IMR-90 (cell line): Measurements from ENCODE around the gene IQGAP2. TPM values are rescaled to one million over a fixed set of nuclear protein-coding genes. Genes with fewer than 3 reads are reported as not detected.

Experiments
- ATAC-seq: fragments of 200-7000 bp; cut with Tn5 transposase; 2 replicates; pipeline ENCODE4 v1.9.1; 2020; ENCODE audit warnings: low read depth, mild to moderate bottlenecking, moderate library complexity
- BruUV-seq: library from RNA; stranded (reverse); fragments of 400-500 nt; replicated peaks from 2 replicates; lab custom pipeline; 2021; lab: Mats Ljungman, UMichigan
- CTCF ChIA-PET: fragments of 300-600 bp; formaldehyde crosslinking; extraction: SDS; loops from one replicate; lab custom pipeline; 2021; ENCODE audit warnings: antibody characterized with exemption; lab: Yijun Ruan, JAX
- POLR2A ChIA-PET: fragments of 300-600 bp; sonication (Branson Sonifier 250); formaldehyde crosslinking; loops from one replicate; lab custom pipeline; 2022; ENCODE audit warnings: antibody characterized with exemption; ENCODE audit not compliant: unreplicated experiment; lab: Charles Lee
- DNase-seq: peaks from one replicate; pipeline ENCODE4 v3.0.0; 2013
- H2AFZ ChIP-seq: replicated peaks from 2 replicates; pipeline ENCODE3; 2013; ENCODE audit warnings: low read length, mild to moderate bottlenecking; ENCODE audit not compliant: poor library complexity
- H2AK5ac ChIP-seq: 2 replicates; pipeline ENCODE4 v1.6.1; 2013; ENCODE audit warnings: low read depth, low read length, inconsistent platforms
- H2AK9ac ChIP-seq: replicated peaks from 2 replicates; pipeline ENCODE3; 2013; ENCODE audit warnings: mild to moderate bottlenecking, low read depth, low read length, moderate library complexity; ENCODE audit not compliant: poor library complexity
- H2BK120ac ChIP-seq: 2 replicates; pipeline ENCODE4 v1.6.1; 2013; ENCODE audit warnings: low read depth, low read length, inconsistent platforms
- H2BK15ac ChIP-seq: 3 replicates; pipeline ENCODE4 v1.6.1; 2013; ENCODE audit warnings: low read depth, low read length, inconsistent platforms
- H2BK20ac ChIP-seq: 2 replicates; pipeline ENCODE4 v1.6.1; 2013; ENCODE audit warnings: low read depth, mild to moderate bottlenecking, inconsistent platforms, low read length, moderate library complexity
- H2BK5ac ChIP-seq: 2 replicates; pipeline ENCODE4 v1.6.1; 2013; ENCODE audit warnings: mild to moderate bottlenecking, low read depth, low read length, inconsistent platforms; ENCODE audit not compliant: poor library complexity, severe bottlenecking
- H3K14ac ChIP-seq: replicated peaks from 2 replicates; pipeline ENCODE4 v1.6.1; 2013; ENCODE audit warnings: low read depth, low read length, inconsistent platforms
- H3K18ac ChIP-seq: 2 replicates; pipeline ENCODE4 v1.6.1; 2013; ENCODE audit warnings: low read depth, low read length, control low read depth
- H3K23ac ChIP-seq: 2 replicates; pipeline ENCODE4 v1.6.1; 2013; ENCODE audit warnings: low read depth, low read length, inconsistent platforms
- H3K27ac ChIP-seq: 2 replicates; pipeline ENCODE4 v1.5.1; 2013; ENCODE audit warnings: mild to moderate bottlenecking, control low read depth, low read length; ENCODE audit not compliant: insufficient read depth
- H3K27me3 ChIP-seq: 2 replicates; pipeline ENCODE4 v1.6.1; 2013; ENCODE audit warnings: low read length; ENCODE audit not compliant: control insufficient read depth, insufficient read depth
- H3K36me3 ChIP-seq: 2 replicates; pipeline ENCODE4 v1.6.1; 2013; ENCODE audit warnings: low read length, mixed read lengths; ENCODE audit not compliant: control insufficient read depth, insufficient read depth
- H3K4ac ChIP-seq: 2 replicates; pipeline ENCODE4 v1.6.1; 2013; ENCODE audit warnings: low read depth, low read length, inconsistent platforms
- H3K4me1 ChIP-seq: 2 replicates; pipeline ENCODE4 v1.6.1; 2013; ENCODE audit warnings: low read length, mixed read lengths; ENCODE audit not compliant: control insufficient read depth, insufficient read depth
- H3K4me2 ChIP-seq: 2 replicates; pipeline ENCODE4 v1.6.1; 2013; ENCODE audit warnings: low read depth, mild to moderate bottlenecking, control low read depth, low read length, moderate library complexity
- H3K4me3 ChIP-seq: 2 replicates; pipeline ENCODE4 v1.5.1; 2013; ENCODE audit warnings: low read depth, mild to moderate bottlenecking, control low read depth, low read length, moderate library complexity; ENCODE audit not compliant: insufficient read depth
- H3K56ac ChIP-seq: 2 replicates; pipeline ENCODE4 v1.6.1; 2013; ENCODE audit warnings: low read length, inconsistent platforms; ENCODE audit not compliant: insufficient read depth; ENCODE audit errors: extremely low read depth
- H3K79me1 ChIP-seq, 2 experiments: 2 replicates each; pipeline ENCODE4 v1.6.1; 2013; ENCODE audit warnings: low read length in 2 of 2, inconsistent platforms in 1 of 2, low read depth in 1 of 2
- H3K9ac ChIP-seq: 2 replicates; pipeline ENCODE4 v1.6.1; 2013; ENCODE audit warnings: low read depth, low read length, control low read depth
- H3K9me1 ChIP-seq: 2 replicates; pipeline ENCODE4 v1.6.1; 2013; ENCODE audit warnings: low read length, inconsistent platforms; ENCODE audit not compliant: insufficient read depth
- H3K9me3 ChIP-seq: 2 replicates; pipeline ENCODE4 v1.6.1; 2013; ENCODE audit warnings: low read length; ENCODE audit not compliant: control insufficient read depth, insufficient read depth
- H4K20me1 ChIP-seq: 2 replicates; pipeline ENCODE4 v1.6.1; 2013; ENCODE audit warnings: low read length, inconsistent platforms; ENCODE audit not compliant: insufficient read depth
- H4K5ac ChIP-seq: 2 replicates; pipeline ENCODE4 v1.6.1; 2013; ENCODE audit warnings: mild to moderate bottlenecking, low read depth, low read length, control low read depth
- H4K8ac ChIP-seq, 2 experiments: 2 replicates each; pipeline ENCODE4 v1.6.1; 2013; ENCODE audit warnings: low read depth in 2 of 2, low read length in 2 of 2, control low read depth in 1 of 2, inconsistent platforms in 1 of 2
- H4K91ac ChIP-seq: 2 replicates; pipeline ENCODE4 v1.6.1; 2013; ENCODE audit warnings: low read depth, low read length, inconsistent platforms; ENCODE audit not compliant: insufficient read depth
- BHLHE40 ChIP-seq: fragments of 150-350 bp; IDR thresholded peaks from 2 replicates; pipeline ENCODE4 v1.6.1; 2016; ENCODE audit warnings: mild to moderate bottlenecking, low read depth, low read length
- CHD1 ChIP-seq: IDR thresholded peaks from 2 replicates; pipeline ENCODE4 v1.6.1; 2012; ENCODE audit warnings: low read depth, low read length, improper control_type of control experiment
- NFE2L2 ChIP-seq: fragments of 150-350 bp; IDR thresholded peaks from 2 replicates; pipeline ENCODE4 v1.6.1; 2016; ENCODE audit warnings: low read depth, mild to moderate bottlenecking, low read length
- RCOR1 ChIP-seq: IDR thresholded peaks from 2 replicates; pipeline ENCODE4 v1.6.1; 2012; ENCODE audit warnings: mild to moderate bottlenecking, low read length, improper control_type of control experiment; ENCODE audit not compliant: insufficient replicate concordance
- RFX5 ChIP-seq: IDR thresholded peaks from 2 replicates; pipeline ENCODE4 v1.8.0; 2012; ENCODE audit warnings: low read depth, mild to moderate bottlenecking, low read length, moderate library complexity
- WGBS, 2 experiments: methylation state at CpG; one replicate each; pipeline versions ENCODE4 v1.1.5 to v1.1.7; 2013; ENCODE audit warnings: missing lambda C conversion rate in 2 of 2; ENCODE audit not compliant: insufficient read length in 1 of 2; ENCODE audit errors: extremely low coverage in 2 of 2; 5-methylcytosine and 5-hydroxymethylcytosine counted together
- dilution Hi-C: fragments of 300-500 bp; cut with HindIII; formaldehyde crosslinking; loops from one replicate; pipeline ENCODE4 v1.14.3; 2018; ENCODE audit warnings: low sequenced_read_pairs; ENCODE audit not compliant: unreplicated experiment
- in situ Hi-C: fragments of 300-500 bp; cut with MboI; formaldehyde crosslinking; loops from 3 replicates; pipeline ENCODE4 v1.14.3; 2019; ENCODE audit warnings: low sequenced_read_pairs, inconsistent platforms, mixed read lengths
- intact Hi-C: fragments of 100-400 bp; cut with micrococcal nuclease; formaldehyde crosslinking; loops from 2 replicates; pipeline ENCODE4 v1.10.0; 2022
- polyA plus RNA-seq, 3 experiments: library from polyadenylated mRNA; depleted of rRNA; stranded (reverse); fragments of >200 nt; gene quantifications; 2 replicates each; pipeline ENCODE4 v1.2.3, GENCODE V29; 2012; ENCODE audit warnings: low replicate concordance in 1 of 3
- total RNA-seq: library from RNA; depleted of rRNA; stranded (reverse); fragments of >200 nt; gene quantifications from 2 replicates; pipeline ENCODE4 v1.2.3, GENCODE V29; 2012

The IQGAP2 gene
- total and polyA plus RNA-seq, 2 of the 4 experiments (the other 2 are of a cell fraction), result 0.21 to 0.36 TPM

GRCh38 chr5:76579166-76579937, 176.3 kb downstream of the IQGAP2 start (continued):
- no peak for TF ChIP-seq BHLHE40

- ATAC-seq, result no peak
- Histone ChIP-seq H2BK5ac (no peak overlapping the region), H3K36me3 (no peaks in the 10 kb centered on the region), H2BK120ac (no peak overlapping the region), H3K23ac (no peak overlapping the region), H3K56ac (no peak overlapping the region), H3K4me2 (no peak overlapping the region), H2AFZ (no peak overlapping the region), H3K18ac (no peak overlapping the region), H4K8ac (no peak overlapping the region), H2BK20ac (no peak overlapping the region), H2AK5ac (no peak overlapping the region), H2AK9ac (no peak overlapping the region), H3K14ac (no peak overlapping the region), H4K91ac (no peak overlapping the region), H3K9me3 (no peaks in the 10 kb centered on the region), H3K4ac (no peak overlapping the region), H3K27ac (no peak overlapping the region), H4K20me1 (no peaks in the 10 kb centered on the region), H3K4me1 (peaks cover 2% of the 10 kb centered on the region; the same call in 1 of the 2 replicates), H3K9me1 (no peaks in the 10 kb centered on the region; the same call in 1 of the 2 replicates), H3K9ac (no peak overlapping the region), H3K27me3 (peaks cover 2% of the 10 kb centered on the region; the same call in 1 of the 2 replicates), H3K4me3 (no peak overlapping the region), H2BK15ac (no peak overlapping the region), H3K79me1 (no peaks in the 10 kb centered on the region), H4K5ac (no peak overlapping the region)
- BruUV-seq, result no TSS peak
- CTCF ChIA-PET, result interaction anchor here (0.7 to 0.8 kb wide), 2 partner anchors 9 to 11 kb away, joined by 3 read pairs; no protein-coding TSS in a partner anchor
- WGBS, 2 experiments, result no CpG with 5 or more reads among the region's 3 CpGs
- intact Hi-C loops, result loop anchor here (5.0 kb wide), 2 partner anchors 179 to 844 kb away; partner anchors contain the start of gene IQGAP2
- in situ Hi-C loops, result no loop called here
- dilution Hi-C loops, result no loop called here
- TF ChIP-seq CHD1 (no peak), RCOR1 (no peak), NFE2L2 (no peak), RFX5 (no peak)
- no peak for DNase-seq
- POLR2A ChIA-PET, result no interaction called here
Measured at GRCh38 chr5:76580981-76581380, 177.9 kb downstream of the IQGAP2 start.
